BE2C (cell line): ENCODE results near the gene SLC66A2.

Experiments used
- DNase-seq: peaks from one replicate; pipeline ENCODE4 v3.0.0-alpha.2; 2020
- H3K27me3 ChIP-seq: fragments of 250-450 bp; sonication (Bioruptor Pico); 2 replicates; pipeline ENCODE4 v1.5.1; 2020; ENCODE audit warnings: mild to moderate bottlenecking
- H3K36me3 ChIP-seq: fragments of 250-450 bp; sonication (Bioruptor Pico); 2 replicates; pipeline ENCODE4 v1.5.1; 2020; ENCODE audit warnings: mild to moderate bottlenecking
- H3K4me1 ChIP-seq: fragments of 250-450 bp; sonication (Bioruptor Pico); 2 replicates; pipeline ENCODE4 v1.5.1; 2020
- H3K4me3 ChIP-seq: 2 replicates; pipeline ENCODE4 v1.5.1; 2011; ENCODE audit warnings: low read depth, low read length
- H3K9me3 ChIP-seq: fragments of 250-450 bp; sonication (Bioruptor Pico); 2 replicates; pipeline ENCODE4 v1.5.1; 2020
- CTCF ChIP-seq: IDR thresholded peaks from 2 replicates; pipeline ENCODE4 v1.5.1; 2012; ENCODE audit warnings: mild to moderate bottlenecking, low read depth, low read length

Gene SLC66A2

GRCh38 chr18:79861687-79862086 lies 89.8 kb downstream of the SLC66A2 start:
- no peaks in the 10 kb centered on the region for H3K9me3 ChIP-seq
- no peak for DNase-seq
- H3K4me3 ChIP-seq: no peak overlapping the region
- no peaks in the 10 kb centered on the region for H3K27me3 ChIP-seq
- H3K36me3 ChIP-seq: no peaks in the 10 kb centered on the region
- TF ChIP-seq CTCF: no peak
- no peaks in the 10 kb centered on the region for H3K4me1 ChIP-seq

GRCh38 chr18:79859314-79859713 lies 92.1 kb downstream of the SLC66A2 start:
- H3K27me3 ChIP-seq: no peaks in the 10 kb centered on the region
- DNase-seq: no peak
- H3K9me3 ChIP-seq: no peaks in the 10 kb centered on the region
- H3K4me1 ChIP-seq: no peaks in the 10 kb centered on the region
- no peaks in the 10 kb centered on the region for H3K36me3 ChIP-seq
- no peak overlapping the region for H3K4me3 ChIP-seq
- TF ChIP-seq CTCF: no peak

- H3K9me3 ChIP-seq: no peaks in the 10 kb centered on the region
- no peaks in the 10 kb centered on the region for H3K36me3 ChIP-seq
- H3K4me1 ChIP-seq: no peaks in the 10 kb centered on the region
- TF ChIP-seq CTCF: no peak
- no peaks in the 10 kb centered on the region for H3K27me3 ChIP-seq
- no peak overlapping the region for H3K4me3 ChIP-seq
- no peak for DNase-seq
Measured at GRCh38 chr18:79857082-79857671, 94.3 kb downstream of the SLC66A2 start.

- H3K4me3 ChIP-seq: no peak overlapping the region
- no peaks in the 10 kb centered on the region for H3K27me3 ChIP-seq
- no peak for TF ChIP-seq CTCF
- H3K9me3 ChIP-seq: no peaks in the 10 kb centered on the region
- no peak for DNase-seq
- no peaks in the 10 kb centered on the region for H3K36me3 ChIP-seq
- H3K4me1 ChIP-seq: no peaks in the 10 kb centered on the region
Measured at GRCh38 chr18:79856119-79857007, 95.1 kb downstream of the SLC66A2 start.

- no peak for DNase-seq
- TF ChIP-seq CTCF: no peak
- Histone ChIP-seq H3K9me3 (no peaks in the 10 kb centered on the region), H3K27me3 (no peaks in the 10 kb centered on the region), H3K4me3 (no peak overlapping the region), H3K36me3 (no peaks in the 10 kb centered on the region), H3K4me1 (no peaks in the 10 kb centered on the region)
Measured at GRCh38 chr18:79855147-79855933, 96.1 kb downstream of the SLC66A2 start.
